Stimulated activated CD8-positive, alpha-beta memory T cell treated with anti-CD3 and anti-CD28 coated beads, Interleukin-12 subunit alpha, Interleukin-12 subunit beta, amount 100 ng/mL, for 24 hours (primary cell): ENCODE measurements around the gene B4GALNT4.
"Not testable (repeated sequence)": the region's sequence is repeated elsewhere in the genome, so short reads cannot be mapped to it uniquely, and the experiment has no call there.

Source experiments
- DNase-seq: peaks from one replicate; pipeline ENCODE4 v3.0.0-alpha.2; 2020; ENCODE audit errors: extremely low read depth

The B4GALNT4 gene

GRCh38 chr11:369336-370018 lies at the start of gene B4GALNT4:
TSS of gene B4GALNT4 (plus strand) at chr11:369499. CDS start at chr11:369804, 305 bp downstream.
- DNase-seq = no peak

- not testable (repeated sequence) for DNase-seq
Observed at GRCh38 chr11:319888-320273, 49.4 kb upstream of the B4GALNT4 start.

- DNase-seq = no peak
Observed at GRCh38 chr11:324156-324555, 45.1 kb upstream of the B4GALNT4 start.

GRCh38 chr11:324593-325517 lies 44.4 kb upstream of the B4GALNT4 start:
- not testable (repeated sequence) for DNase-seq

GRCh38 chr11:325796-326591 lies 43.3 kb upstream of the B4GALNT4 start:
- no peak for DNase-seq

- DNase-seq = no peak
Observed at GRCh38 chr11:326592-326841, 42.8 kb upstream of the B4GALNT4 start.

GRCh38 chr11:326842-327580 lies 42.3 kb upstream of the B4GALNT4 start:
- no peak for DNase-seq

GRCh38 chr11:327581-327923 lies 41.7 kb upstream of the B4GALNT4 start:
- no peak for DNase-seq

- no peak for DNase-seq
Observed at GRCh38 chr11:328012-328411, 41.3 kb upstream of the B4GALNT4 start.

- not testable (repeated sequence) for DNase-seq
Observed at GRCh38 chr11:328516-329100, 40.7 kb upstream of the B4GALNT4 start.

- DNase-seq = no peak
Observed at GRCh38 chr11:329886-330253, 39.4 kb upstream of the B4GALNT4 start.

GRCh38 chr11:330307-330693 lies 39.0 kb upstream of the B4GALNT4 start:
- DNase-seq = no peak

- no peak for DNase-seq
Observed at GRCh38 chr11:330694-331357, 38.5 kb upstream of the B4GALNT4 start.

GRCh38 chr11:331358-332060 lies 37.8 kb upstream of the B4GALNT4 start:
- DNase-seq = no peak

- no peak for DNase-seq
Observed at GRCh38 chr11:332651-333480, 36.4 kb upstream of the B4GALNT4 start.

GRCh38 chr11:333616-334263 lies 35.6 kb upstream of the B4GALNT4 start:
- not testable (repeated sequence) for DNase-seq

- no peak for DNase-seq
Observed at GRCh38 chr11:334264-334994, 34.9 kb upstream of the B4GALNT4 start.
